SU-DHL-6 (cell line): ENCODE data around the gene LIN28B.
"Not testable (repeated sequence)": the region's sequence is repeated elsewhere in the genome, so short reads cannot be mapped to it uniquely, and the experiment has no call there.

ENCODE experiments used
- H2AFZ ChIP-seq: fragments of 200-600 bp; sonication (generic); 2 replicates; pipeline ENCODE4 v1.6.1; 2014; ENCODE audit warnings: low read depth, mild to moderate bottlenecking, moderate library complexity, mixed read lengths, antibody characterized with exemption, low read length; ENCODE audit not compliant: severe bottlenecking
- H3F3A ChIP-seq: fragments of 200-600 bp; shearing (Covaris generic); 2 replicates; pipeline ENCODE4 v1.6.0; 2016; ENCODE audit warnings: antibody characterized with exemption, mild to moderate bottlenecking; ENCODE audit not compliant: insufficient read depth
- H3K27ac ChIP-seq: fragments of 200-600 bp; sonication (generic); 2 replicates; pipeline ENCODE4 v1.5.1; 2016; ENCODE audit warnings: low read depth, mild to moderate bottlenecking, low read length, moderate library complexity, mixed read lengths
- H3K27me3 ChIP-seq: fragments of 200-600 bp; sonication (generic), shearing (Covaris generic); 2 replicates; pipeline ENCODE4 v1.6.0; 2014; ENCODE audit warnings: mild to moderate bottlenecking, low read length
- H3K36me3 ChIP-seq: fragments of 200-600 bp; sonication (generic); 2 replicates; pipeline ENCODE4 v1.6.1; 2014; ENCODE audit warnings: mild to moderate bottlenecking, low read length, mixed read lengths
- H3K4me2 ChIP-seq: fragments of 300-600, 200-600 bp; shearing (Covaris generic), sonication (generic); 2 replicates; pipeline ENCODE4 v1.6.0; 2014; ENCODE audit warnings: low read length, low read depth, mild to moderate bottlenecking; ENCODE audit not compliant: poor library complexity, severe bottlenecking
- H3K4me3 ChIP-seq: fragments of 200-600 bp; sonication (generic); 2 replicates; pipeline ENCODE4 v1.5.1; 2014; ENCODE audit warnings: antibody characterized with exemption, low read length, mild to moderate bottlenecking, mixed read lengths; ENCODE audit not compliant: insufficient read depth, poor library complexity, severe bottlenecking
- H3K79me2 ChIP-seq: fragments of 200-600 bp; sonication (generic); 2 replicates; pipeline ENCODE4 v1.6.1; 2014; ENCODE audit warnings: mild to moderate bottlenecking, low read length, moderate library complexity; ENCODE audit not compliant: insufficient read depth
- H3K9ac ChIP-seq: fragments of 200-600 bp; sonication (generic); 2 replicates; pipeline ENCODE4 v1.7.0; 2014; ENCODE audit warnings: mild to moderate bottlenecking, low read length
- H3K9me2 ChIP-seq: fragments of 200-600 bp; sonication (generic); replicated peaks from 2 replicates; pipeline ENCODE4 v1.6.1; 2014; ENCODE audit warnings: low read length; ENCODE audit not compliant: insufficient read depth
- H3K9me3 ChIP-seq: fragments of 200-600 bp; sonication (generic); 2 replicates; pipeline ENCODE4 v1.6.1; 2014; ENCODE audit warnings: low read length, mixed read lengths; ENCODE audit not compliant: insufficient read depth
- H4K20me1 ChIP-seq: fragments of 200-600 bp; sonication (generic); 2 replicates; pipeline ENCODE4 v1.6.1; 2014; ENCODE audit warnings: low read depth, mild to moderate bottlenecking, antibody characterized with exemption, low read length, moderate library complexity, mixed read lengths
- EZH2phosphoT487 ChIP-seq: fragments of 200-600 bp; sonication (generic), shearing (Covaris generic); conservative IDR thresholded peaks from 2 replicates; pipeline ENCODE4 v1.6.1; 2018; ENCODE audit warnings: mild to moderate bottlenecking, antibody characterized with exemption, low read length, moderate library complexity, mixed read lengths
- TF ChIP-seq, protein P1 (sequence below): fragments of 200-600 bp; sonication (generic); IDR thresholded peaks from one replicate; pipeline ENCODE4 v1.5.1; 2017; ENCODE audit warnings: antibody characterized with exemption, mild to moderate bottlenecking, low read length, moderate library complexity; ENCODE audit not compliant: insufficient read depth, poor library complexity, severe bottlenecking

The LIN28B gene

DNA sequence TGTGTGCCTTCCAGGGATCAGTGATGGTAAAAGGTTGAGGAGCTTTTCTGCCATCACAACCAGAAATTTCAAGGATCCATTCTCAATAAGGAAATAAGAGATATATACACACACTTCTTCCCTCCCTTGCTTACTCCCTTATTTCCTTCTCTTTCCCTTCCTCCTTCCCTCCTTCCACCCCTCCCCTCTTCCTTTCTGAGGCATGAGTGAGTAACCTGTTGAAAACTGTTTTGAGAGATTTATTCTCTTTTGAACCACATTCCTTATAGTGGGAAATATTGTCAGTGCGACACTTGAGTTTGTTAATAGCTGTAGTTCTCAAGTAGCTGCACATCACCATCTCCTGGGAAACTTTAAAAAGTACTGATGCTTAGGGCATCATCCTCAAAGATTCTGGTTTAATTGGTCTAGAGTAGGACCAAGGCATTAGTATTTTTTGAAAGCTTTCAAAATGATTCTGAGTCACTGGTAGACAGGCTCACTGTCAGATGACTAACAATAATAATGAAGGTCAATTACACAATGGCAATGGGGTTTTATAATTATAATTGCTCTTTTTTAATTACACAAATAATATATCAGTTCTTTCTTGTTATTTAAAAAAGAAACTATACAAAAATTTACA lies 113.0 kb downstream of the LIN28B start:
- Histone ChIP-seq H3K9me2 (no peaks in the 10 kb centered on the region), H3K79me2 (no peaks in the 10 kb centered on the region)
- TF ChIP-seq, protein P1, sequence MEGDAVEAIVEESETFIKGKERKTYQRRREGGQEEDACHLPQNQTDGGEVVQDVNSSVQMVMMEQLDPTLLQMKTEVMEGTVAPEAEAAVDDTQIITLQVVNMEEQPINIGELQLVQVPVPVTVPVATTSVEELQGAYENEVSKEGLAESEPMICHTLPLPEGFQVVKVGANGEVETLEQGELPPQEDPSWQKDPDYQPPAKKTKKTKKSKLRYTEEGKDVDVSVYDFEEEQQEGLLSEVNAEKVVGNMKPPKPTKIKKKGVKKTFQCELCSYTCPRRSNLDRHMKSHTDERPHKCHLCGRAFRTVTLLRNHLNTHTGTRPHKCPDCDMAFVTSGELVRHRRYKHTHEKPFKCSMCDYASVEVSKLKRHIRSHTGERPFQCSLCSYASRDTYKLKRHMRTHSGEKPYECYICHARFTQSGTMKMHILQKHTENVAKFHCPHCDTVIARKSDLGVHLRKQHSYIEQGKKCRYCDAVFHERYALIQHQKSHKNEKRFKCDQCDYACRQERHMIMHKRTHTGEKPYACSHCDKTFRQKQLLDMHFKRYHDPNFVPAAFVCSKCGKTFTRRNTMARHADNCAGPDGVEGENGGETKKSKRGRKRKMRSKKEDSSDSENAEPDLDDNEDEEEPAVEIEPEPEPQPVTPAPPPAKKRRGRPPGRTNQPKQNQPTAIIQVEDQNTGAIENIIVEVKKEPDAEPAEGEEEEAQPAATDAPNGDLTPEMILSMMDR: no peak
- no peak for TF ChIP-seq EZH2phosphoT487

DNA sequence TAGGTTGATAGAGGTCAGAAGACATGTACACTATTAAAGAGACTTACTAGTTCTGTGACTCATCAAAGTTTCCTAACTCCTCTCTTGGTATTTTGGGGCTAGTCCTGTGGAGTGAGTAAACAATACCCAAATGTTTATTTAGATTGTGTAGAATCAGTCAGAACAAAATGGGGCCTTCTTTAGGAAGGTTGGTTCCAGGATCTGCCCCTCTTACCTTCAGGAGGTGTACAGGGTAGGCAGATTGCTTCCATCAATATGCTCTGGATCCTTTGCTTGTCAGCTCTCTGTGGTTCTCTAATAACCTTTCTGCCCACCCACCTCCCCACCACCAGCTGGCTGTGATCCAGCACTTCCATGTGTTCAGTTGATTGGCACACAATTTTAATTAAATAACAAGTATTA lies 115.9 kb downstream of the LIN28B start:
- Histone ChIP-seq H3K9me2 (no peaks in the 10 kb centered on the region), H4K20me1 (no peaks in the 10 kb centered on the region), H2AFZ (no peak overlapping the region), H3K36me3 (no peaks in the 10 kb centered on the region), H3F3A (no peaks in the 10 kb centered on the region), H3K9ac (no peak overlapping the region), H3K4me2 (no peak overlapping the region), H3K4me3 (no peak overlapping the region), H3K27me3 (no peaks in the 10 kb centered on the region), H3K9me3 (no peaks in the 10 kb centered on the region), H3K27ac (no peak overlapping the region), H3K79me2 (no peaks in the 10 kb centered on the region)
- TF ChIP-seq, protein P1: no peak
- no peak for TF ChIP-seq EZH2phosphoT487

More for the DNA sequence above, 113.0 kb downstream of the LIN28B start:
- H3K27me3 ChIP-seq: no peaks in the 10 kb centered on the region
- H3K4me2 ChIP-seq: no peak overlapping the region
- no peaks in the 10 kb centered on the region for H3K36me3 ChIP-seq
- H3F3A ChIP-seq: no peaks in the 10 kb centered on the region
- H3K9ac ChIP-seq: no peak overlapping the region
- no peaks in the 10 kb centered on the region for H3K9me3 ChIP-seq
- H3K4me3 ChIP-seq: no peak overlapping the region
- H3K27ac ChIP-seq: no peak overlapping the region
- H4K20me1 ChIP-seq: no peaks in the 10 kb centered on the region
- no peak overlapping the region for H2AFZ ChIP-seq

DNA sequence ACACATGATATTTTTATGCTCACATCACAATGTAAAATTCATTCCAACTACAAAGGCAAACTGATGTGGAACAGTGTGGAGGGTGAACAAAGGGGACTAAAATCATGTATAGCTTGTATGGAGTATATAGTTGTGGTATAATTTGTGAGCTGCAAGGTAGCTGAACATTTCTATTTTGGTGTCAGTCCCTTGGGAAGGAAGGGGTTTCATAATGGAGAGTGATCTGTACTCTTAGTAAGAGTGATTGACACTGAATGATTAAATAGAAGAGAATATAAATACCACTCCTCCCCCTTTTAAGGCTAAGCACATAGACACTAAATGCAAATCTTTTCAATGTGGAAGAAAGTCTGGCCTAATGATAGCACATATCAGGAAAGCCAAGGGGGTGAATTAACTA lies 118.3 kb downstream of the LIN28B start:
- Histone ChIP-seq H3K9me2 (no peaks in the 10 kb centered on the region), H3K79me2 (no peaks in the 10 kb centered on the region), H4K20me1 (no peaks in the 10 kb centered on the region), H3K36me3 (no peaks in the 10 kb centered on the region), H3K9ac (no peak overlapping the region), H3K27me3 (no peaks in the 10 kb centered on the region), H3F3A (no peaks in the 10 kb centered on the region), H3K9me3 (no peaks in the 10 kb centered on the region), H2AFZ (no peak overlapping the region), H3K27ac (no peak overlapping the region), H3K4me2 (no peak overlapping the region), H3K4me3 (no peak overlapping the region)
- TF ChIP-seq EZH2phosphoT487: no peak
- TF ChIP-seq, protein P1: no peak

DNA sequence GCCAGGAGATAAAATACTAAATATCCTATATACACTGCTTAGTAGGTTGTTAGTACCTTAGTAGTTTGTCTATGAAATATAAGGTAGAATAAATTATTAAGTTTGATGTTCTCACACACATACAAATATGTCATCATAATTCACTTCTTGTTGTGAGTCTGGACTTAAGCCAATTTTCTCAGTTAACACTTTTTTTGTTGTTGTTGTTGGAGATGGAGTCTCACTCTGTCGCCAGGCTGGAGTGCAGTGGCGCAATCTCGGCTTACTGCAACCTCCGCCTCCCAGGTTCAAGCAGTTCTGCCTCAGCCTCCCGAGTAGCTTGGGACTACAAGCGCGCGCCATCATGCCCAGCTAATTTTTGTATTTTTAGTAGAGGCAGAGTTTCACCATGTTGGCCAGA lies 119.5 kb downstream of the LIN28B start:
- H3K27me3 ChIP-seq, H3K9me2 ChIP-seq, H3F3A ChIP-seq, H4K20me1 ChIP-seq, H2AFZ ChIP-seq, H3K9ac ChIP-seq, H3K36me3 ChIP-seq, H3K9me3 ChIP-seq, H3K4me2 ChIP-seq, H3K79me2 ChIP-seq, H3K4me3 ChIP-seq, H3K27ac ChIP-seq: not testable (repeated sequence)
